Iris pigment epithelial cell (primary cell): ENCODE data around the gene RAD18.

Source experiments
- DNase-seq: peaks from one replicate; pipeline ENCODE4 v3.0.0-alpha.2; 2011; ENCODE audit warnings: low read depth

Gene RAD18

DNA sequence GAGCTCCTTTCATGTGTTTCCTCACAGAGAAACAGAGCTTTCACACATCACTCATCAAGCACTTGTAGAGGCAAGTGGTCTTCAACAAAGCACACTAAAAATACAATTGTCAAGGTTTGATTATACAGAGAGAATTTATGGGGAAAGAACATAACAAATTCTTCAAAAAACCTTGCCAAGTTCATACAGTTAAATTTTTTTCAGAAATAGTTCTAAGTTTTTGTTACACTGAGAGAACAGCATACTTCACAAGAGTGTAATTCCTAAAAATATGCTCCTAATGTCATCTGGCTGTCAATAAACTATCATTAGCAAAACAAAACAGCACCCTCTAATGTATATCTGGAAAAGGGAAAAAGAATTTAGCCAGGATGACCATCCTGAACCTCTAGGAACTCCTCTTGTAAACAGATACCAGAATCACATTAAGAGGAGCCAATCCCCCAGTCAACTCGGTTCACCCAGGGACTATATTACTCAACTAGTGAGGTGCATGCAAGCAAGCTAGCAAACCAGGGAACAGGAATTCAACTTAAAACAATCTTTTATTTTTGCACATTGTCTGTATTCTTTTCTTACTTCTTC lies 63.3 kb downstream of the RAD18 start:
- peak; percentile 46 for DNase-seq

- DNase-seq, result no peak
Observed at GRCh38 chr3:8895829-8896228, 67.4 kb downstream of the RAD18 start.

DNA sequence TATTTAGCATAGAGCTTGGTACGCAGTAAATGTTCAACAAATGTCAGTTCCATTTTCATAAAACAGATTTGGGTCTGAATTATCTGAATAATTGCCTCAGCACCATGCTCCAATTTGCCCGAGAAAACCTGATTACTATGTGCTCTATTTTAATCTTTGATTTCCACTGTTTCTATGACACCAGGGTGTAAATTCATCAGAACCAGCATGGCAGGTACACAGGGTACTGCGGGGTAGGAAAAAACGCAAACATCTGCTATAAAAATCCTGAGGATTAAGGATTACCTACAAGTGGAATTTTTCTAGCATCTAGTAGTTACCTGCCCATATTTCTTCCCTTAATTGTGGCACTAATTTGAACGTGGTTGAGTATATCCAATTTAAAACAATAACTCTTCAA lies 70.3 kb downstream of the RAD18 start:
- no peak for DNase-seq

DNA sequence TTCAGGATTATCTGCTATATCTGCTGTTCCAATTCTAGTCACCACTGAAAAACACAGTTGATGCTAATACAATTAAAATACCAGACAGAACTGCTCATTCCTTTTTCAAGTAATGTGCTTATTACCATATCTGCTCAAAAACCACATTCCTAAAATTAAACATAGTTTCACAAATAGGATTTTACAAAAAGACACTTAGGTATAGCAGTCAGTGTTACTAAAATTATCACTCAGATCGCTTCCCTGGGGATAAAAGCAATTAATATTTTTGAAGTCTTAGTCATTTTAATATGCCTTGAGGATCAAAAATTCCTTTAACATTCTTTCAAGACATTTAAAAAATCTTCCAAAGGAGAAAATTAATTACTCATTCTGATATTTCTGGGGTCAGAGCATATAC lies 71.5 kb downstream of the RAD18 start:
- DNase-seq, result no peak

DNA sequence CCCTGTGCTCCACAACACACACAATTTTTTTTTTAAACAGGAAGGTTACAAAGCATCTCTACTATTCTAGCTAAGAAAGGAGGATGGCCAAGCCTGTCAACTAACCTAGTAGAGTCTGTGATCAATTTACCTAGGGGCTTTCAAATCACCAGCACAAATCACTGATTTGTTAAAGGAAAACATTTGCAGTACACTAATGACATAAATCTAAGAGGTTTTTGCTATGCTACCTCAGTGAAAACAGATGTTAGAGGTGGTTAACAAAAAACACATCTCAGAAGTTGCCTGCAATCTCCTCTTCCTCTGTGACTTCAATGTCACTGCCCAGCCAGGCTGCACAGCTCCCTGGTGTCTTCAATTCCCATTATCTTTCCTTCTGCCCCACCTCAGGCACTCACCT lies 72.0 kb downstream of the RAD18 start:
- no peak for DNase-seq

DNA sequence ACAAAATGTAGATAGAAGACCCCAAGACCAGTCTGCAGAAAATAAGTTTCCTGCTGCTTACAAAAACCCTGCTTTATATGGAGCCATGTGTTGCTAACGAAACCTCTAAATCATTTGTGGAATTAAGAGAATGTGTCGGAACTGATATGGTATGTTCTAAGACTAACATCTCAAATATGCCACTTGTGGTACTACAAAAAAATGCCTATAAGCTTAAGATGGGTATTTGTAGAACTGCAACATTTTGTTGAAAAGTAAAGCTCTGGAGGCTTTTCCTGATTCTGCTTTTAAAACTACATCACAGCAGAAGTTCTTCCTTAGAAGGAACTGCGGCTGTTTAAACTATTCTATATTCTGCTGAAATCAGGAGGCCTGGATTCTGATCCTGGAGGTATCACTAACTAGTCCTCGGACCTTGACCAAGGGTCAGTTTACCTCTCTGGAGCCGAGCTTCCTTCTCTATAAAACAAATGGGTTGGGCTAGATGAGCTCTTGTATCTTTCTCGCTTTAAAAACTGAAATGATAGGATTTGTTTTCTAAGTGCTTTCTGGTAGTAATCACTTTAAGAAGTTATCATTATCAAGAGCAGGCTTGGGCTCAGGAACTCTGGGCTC lies 74.9 kb downstream of the RAD18 start:
- DNase-seq, result peak; percentile 95

- DNase-seq, result no peak
Observed at GRCh38 chr3:8887435-8888300, 75.6 kb downstream of the RAD18 start.

- DNase-seq, result peak; percentile 61
Observed at GRCh38 chr3:8886546-8886945, 76.7 kb downstream of the RAD18 start.

DNA sequence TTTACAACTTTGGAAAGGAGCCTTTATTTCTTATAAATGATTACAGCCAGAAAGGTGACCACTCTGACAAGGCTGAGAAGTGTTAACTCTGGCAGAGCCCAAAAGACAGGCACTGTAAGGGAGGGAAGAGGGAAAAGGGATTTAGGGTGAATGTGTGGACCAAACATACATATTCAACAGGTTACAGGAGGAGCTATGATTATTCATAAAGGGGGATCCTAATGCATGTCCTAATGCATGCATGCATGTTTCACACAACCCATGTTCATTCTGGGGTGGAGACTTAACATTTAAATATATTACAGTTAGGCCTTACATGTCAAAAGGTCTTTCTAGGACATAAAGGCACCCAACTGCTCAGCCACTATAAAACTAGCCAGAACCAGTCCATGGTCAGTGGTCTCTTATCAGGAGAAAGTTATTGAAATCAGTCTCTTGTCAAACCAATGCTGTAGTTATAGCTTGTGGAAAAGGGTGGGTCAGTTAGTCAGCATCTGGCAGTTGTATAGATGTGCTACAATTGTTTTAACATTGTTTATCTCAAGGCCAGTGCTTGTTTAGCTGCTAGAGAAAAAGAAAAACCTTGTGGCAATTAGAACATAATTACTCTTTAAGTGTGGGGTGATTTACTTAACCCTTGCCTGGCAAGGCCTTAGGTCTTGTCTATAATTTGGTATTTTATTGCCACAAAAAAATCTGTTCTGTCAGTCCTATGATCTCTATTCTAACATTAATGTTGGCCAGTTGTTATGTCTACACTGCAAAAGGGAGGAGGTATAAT lies 77.5 kb downstream of the RAD18 start:
- DNase-seq, result peak; percentile 46

DNA sequence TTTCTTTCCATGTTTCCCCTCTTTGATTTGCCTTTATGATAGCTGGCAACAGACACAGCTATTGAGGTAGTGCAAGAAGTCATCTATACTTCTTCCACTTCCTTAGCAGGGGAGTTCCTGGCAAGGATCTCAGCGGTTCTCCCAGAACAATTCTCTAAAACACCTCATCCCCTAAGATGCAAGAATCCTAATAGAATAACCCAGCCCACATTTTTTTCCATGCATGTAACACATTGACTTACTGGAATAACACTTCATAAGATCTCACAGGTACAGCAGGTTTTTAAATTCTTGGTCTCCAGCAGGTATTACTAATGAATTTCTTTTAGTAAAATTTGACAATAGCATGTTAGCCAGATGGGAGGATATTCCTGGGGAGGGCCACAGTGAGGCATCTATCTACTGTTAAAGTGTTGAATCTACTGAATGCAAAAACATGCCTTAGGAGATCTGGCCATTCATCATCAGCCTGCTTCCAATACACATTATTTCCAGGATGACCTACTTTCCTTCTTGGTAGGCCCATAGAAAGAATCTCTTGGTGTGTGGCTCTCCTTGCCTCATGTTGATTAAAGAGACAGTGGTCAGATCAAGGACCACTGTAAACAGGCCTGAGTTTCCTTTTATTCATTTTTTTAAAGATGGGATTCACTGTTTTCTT lies 78.5 kb downstream of the RAD18 start:
- DNase-seq, result peak; percentile 38

GRCh38 chr3:8882642-8883041 lies 80.6 kb downstream of the RAD18 start:
- no peak for DNase-seq

- no peak for DNase-seq
Observed at GRCh38 chr3:8882171-8882593, 81.1 kb downstream of the RAD18 start.

DNA sequence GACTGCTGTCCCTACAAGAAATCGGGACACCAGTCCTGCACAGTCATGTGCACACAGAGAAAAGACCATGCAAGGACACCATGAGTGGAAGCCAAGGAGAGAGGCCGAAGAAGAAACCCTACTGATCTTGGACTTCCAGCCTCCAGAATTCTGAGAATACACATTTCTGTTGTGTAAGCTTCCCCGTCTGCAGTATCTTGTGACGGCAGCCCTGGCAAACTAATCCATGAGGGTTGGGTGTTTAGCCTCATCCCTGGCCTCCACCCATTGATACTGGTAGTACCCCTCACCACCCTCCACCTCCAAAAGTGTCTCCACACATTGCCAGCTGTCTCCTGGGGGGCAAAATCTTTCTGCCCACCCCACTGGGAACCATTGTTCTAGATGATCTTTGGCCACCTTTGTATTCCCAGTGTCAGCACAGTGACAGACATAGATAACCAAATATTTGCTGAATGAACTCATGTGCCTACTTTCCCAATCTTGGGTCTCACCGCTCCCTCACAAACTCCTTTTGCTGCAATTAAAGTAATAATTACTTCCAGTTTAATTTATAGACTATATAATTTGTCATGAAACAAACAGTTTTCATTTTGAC lies 83.8 kb downstream of the RAD18 start:
- no peak for DNase-seq

GRCh38 chr3:8875836-8876235 lies 87.4 kb downstream of the RAD18 start:
- no peak for DNase-seq

- no peak for DNase-seq
Observed at GRCh38 chr3:8873740-8874139, 89.5 kb downstream of the RAD18 start.

GRCh38 chr3:8872261-8872660 lies 91.0 kb downstream of the RAD18 start:
- no peak for DNase-seq

DNA sequence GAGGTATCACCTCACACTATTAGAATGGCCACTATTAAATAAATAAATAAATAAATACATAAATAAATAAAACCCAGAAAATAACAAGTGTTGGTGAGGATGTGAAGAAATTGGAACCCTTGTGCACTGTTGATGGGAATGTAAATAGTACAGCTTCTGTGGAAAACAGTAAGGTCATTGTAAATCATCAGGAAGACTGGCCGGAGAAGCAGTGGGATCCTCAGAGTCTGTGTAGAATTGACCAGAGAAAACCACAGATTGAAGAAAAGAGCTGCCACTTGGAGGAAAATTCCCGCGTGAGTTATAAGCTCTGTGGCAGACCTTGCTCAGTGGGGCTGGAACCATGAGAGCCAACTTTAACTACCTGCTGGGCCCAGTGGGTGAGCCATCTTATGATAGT lies 92.0 kb downstream of the RAD18 start:
- no peak for DNase-seq

DNA sequence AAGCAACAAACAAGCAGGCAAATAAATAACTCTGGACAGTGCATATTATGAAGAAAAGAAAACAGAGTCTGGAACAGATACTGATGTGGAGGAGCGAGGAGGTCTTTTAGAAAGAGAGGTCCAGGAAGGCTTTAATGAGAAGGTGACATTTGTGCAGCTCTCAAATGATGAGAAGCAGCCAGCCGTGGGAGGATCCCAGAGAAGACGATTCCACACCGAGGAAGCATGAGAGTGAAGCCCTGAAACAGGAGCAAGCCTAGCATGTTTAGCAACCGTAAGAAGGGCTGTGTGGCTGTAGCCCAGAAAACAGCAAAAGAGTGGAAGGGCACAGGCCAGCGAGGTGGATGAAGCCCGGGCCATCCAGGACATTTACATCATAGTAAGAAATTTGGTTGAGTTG lies 93.1 kb downstream of the RAD18 start:
- no peak for DNase-seq

DNA sequence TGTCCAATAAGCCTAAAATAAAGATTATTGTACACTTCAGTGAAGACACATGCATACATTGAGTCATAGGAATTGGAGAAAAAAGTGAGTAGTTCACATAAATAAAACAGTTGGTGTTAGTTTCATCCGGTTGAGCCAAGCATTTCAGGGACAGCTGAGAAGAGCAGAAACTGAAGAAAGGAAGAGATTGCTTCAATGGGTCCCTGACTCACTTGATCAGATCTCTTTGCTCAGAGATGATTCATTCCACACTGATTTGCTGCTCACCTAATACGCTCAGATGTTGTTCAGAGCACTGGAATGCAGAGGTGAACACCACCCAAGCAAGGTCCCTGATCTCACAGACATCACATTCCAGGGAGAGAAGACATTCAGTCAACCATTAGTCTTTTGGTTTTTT lies 93.7 kb downstream of the RAD18 start:
- DNase-seq, result peak; percentile 99

DNA sequence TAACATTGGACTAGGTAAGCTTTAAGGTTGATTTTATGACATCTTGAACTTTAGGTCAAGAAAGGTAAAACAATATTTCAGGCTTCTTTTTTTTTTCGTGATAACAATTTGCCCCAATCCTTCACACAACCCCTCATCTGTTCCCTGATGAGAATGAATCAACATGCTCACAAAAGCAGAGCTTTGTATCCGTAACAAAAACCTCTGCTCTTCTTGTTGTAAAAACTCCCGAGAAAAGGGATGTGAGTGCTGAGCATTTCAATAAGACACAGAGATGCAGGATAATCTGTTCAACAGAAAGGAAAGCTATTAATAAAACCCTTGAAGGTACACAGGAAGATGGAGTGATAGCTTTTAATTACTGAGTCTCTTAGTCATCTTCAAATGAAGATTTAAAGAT lies 94.3 kb downstream of the RAD18 start:
- no peak for DNase-seq

GRCh38 chr3:8867646-8868045 lies 95.6 kb downstream of the RAD18 start:
- no peak for DNase-seq

DNA sequence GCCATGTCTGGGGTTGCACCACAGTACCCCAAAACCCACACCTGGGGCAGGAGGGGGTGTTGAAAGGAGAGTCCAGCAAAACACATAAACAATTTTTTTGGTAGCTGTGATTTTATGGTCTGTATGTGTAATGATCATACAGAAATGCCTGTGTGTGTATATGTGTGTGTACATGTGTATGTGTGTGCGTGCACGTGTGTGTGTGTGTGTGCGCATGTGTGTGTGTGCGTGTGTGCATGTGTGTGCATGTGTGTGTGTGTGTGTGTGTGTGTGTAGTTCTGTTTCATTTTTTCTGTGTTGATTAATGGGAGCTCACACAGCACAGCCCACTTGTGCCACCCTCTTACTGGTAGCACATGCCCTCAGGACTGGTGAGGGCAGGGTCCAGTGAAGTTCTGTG lies 97.6 kb downstream of the RAD18 start:
- no peak for DNase-seq
